HepG2 (cell line): Measurements from ENCODE around the gene RAB17. TPM values are rescaled to one million over a fixed set of nuclear protein-coding genes. Genes with fewer than 3 reads are reported as not detected.

ENCODE experiments used
- ATAC-seq: fragments of 200-7000 bp; cut with Tn5 transposase; 3 replicates; pipeline ENCODE4 v1.9.1; 2020; ENCODE audit warnings: mild to moderate bottlenecking, moderate library complexity
- BruUV-seq: library from RNA; stranded (reverse); fragments of 400-500 nt; replicated peaks from 2 replicates; lab custom pipeline; 2021; lab: Mats Ljungman, UMichigan
- CTCF ChIA-PET: fragments of 300-600 bp; formaldehyde crosslinking; extraction: SDS; loops from one replicate; lab custom pipeline; 2021; ENCODE audit warnings: low total read pairs, inconsistent platforms, low intra/inter-chr PET ratio; lab: Yijun Ruan, JAX
- POLR2A ChIA-PET: fragments of 350-600 bp; sonication (Branson Sonifier 250); formaldehyde crosslinking; loops from one replicate; lab custom pipeline; 2020; ENCODE audit warnings: antibody characterized with exemption, inconsistent platforms; lab: Yijun Ruan, JAX
- DNase-seq: peaks from one replicate; pipeline ENCODE4 v3.0.0-alpha.2; 2015; ENCODE audit warnings: low spot score
- FAIRE-seq: peaks from 3 replicates; lab custom pipeline; 2011; peaks lifted over from hg19 to GRCh38; lab: Jason Lieb, UNC
- H2AFZ ChIP-seq: one replicate; pipeline ENCODE4 v1.6.1; 2011; ENCODE audit warnings: low read length, inconsistent platforms
- H3K27ac ChIP-seq: fragments of 300-600 bp; 3 replicates; pipeline ENCODE4 v1.8.0; 2011; ENCODE audit warnings: mixed run types, mild to moderate bottlenecking, mixed read lengths, low read length, inconsistent platforms; ENCODE audit not compliant: insufficient read depth; ENCODE audit errors: extremely low read length
- H3K27me3 ChIP-seq, 2 experiments: fragments of 200-600 bp in 1 of 2; 2 replicates in 1 of 2; 3 replicates in 1 of 2; pipeline versions ENCODE4 v1.6.0 to v1.8.0; 2011; ENCODE audit warnings: low read length in 2 of 2, mild to moderate bottlenecking in 2 of 2, moderate library complexity in 2 of 2, inconsistent platforms in 1 of 2; ENCODE audit not compliant: insufficient read depth in 2 of 2, control insufficient read depth in 1 of 2
- H3K36me3 ChIP-seq, 2 experiments: fragments of 200-600 bp in 1 of 2; replicated peaks in 1 of 2; 2 replicates in 1 of 2; 3 replicates in 1 of 2; pipeline versions ENCODE4 v1.5.1 to v1.8.0; 2011; ENCODE audit warnings: low read length in 2 of 2, inconsistent platforms in 1 of 2; ENCODE audit not compliant: insufficient read depth in 2 of 2, control insufficient read depth in 1 of 2
- H3K4me1 ChIP-seq: 2 replicates; pipeline ENCODE4 v1.5.1; 2012; ENCODE audit warnings: low read length, inconsistent platforms; ENCODE audit not compliant: insufficient read depth
- H3K4me2 ChIP-seq: 2 replicates; pipeline ENCODE4 v1.6.0; 2011; ENCODE audit warnings: low read depth, low read length, inconsistent platforms
- H3K4me3 ChIP-seq, 3 experiments: fragments of 200-600 bp in 1 of 3; sonication (generic), shearing (Covaris generic) in 1 of 3; replicated peaks in 1 of 3; 2 replicates each; pipeline ENCODE4 v1.5.1; 2011 to 2016; ENCODE audit warnings: low read length in 3 of 3, inconsistent platforms in 2 of 3, low read depth in 2 of 3, mild to moderate bottlenecking in 2 of 3, control low read depth in 1 of 3, mixed read lengths in 1 of 3; ENCODE audit not compliant: insufficient read depth in 1 of 3
- H3K79me2 ChIP-seq: one replicate; pipeline ENCODE4 v1.6.1; 2011; ENCODE audit warnings: low read length, inconsistent platforms; ENCODE audit not compliant: insufficient read depth
- H3K9ac ChIP-seq: 2 replicates; pipeline ENCODE4 v1.6.0; 2011; ENCODE audit warnings: mild to moderate bottlenecking, low read depth, low read length, inconsistent platforms; ENCODE audit not compliant: insufficient read depth
- H3K9me3 ChIP-seq: 2 replicates; pipeline ENCODE4 v1.5.1; 2012; ENCODE audit warnings: mild to moderate bottlenecking, low read length
- H4K20me1 ChIP-seq: 2 replicates; pipeline ENCODE4 v1.6.0; 2011; ENCODE audit warnings: inconsistent platforms, mild to moderate bottlenecking, low read length, moderate library complexity; ENCODE audit not compliant: insufficient read depth
- ETV6 ChIP-seq: sonication (generic); formaldehyde crosslinking; conservative IDR thresholded peaks from 2 replicates; pipeline ENCODE4 v1.4.0; 2020; ENCODE audit warnings: missing genetic modification reagents
- FOXK2 ChIP-seq: fragments of 450-650 bp; IDR thresholded peaks from 2 replicates; pipeline ENCODE4 v1.6.1; 2016
- KDM3A ChIP-seq: IDR thresholded peaks from 2 replicates; pipeline ENCODE4 v1.6.1; 2018; ENCODE audit warnings: low read depth, missing compliant biosample characterization
- NCOA5 ChIP-seq: sonication (generic); formaldehyde crosslinking; IDR thresholded peaks from 2 replicates; pipeline ENCODE4 v1.4.0; 2020; ENCODE audit warnings: missing genetic modification reagents
- NFIB ChIP-seq: sonication (generic); formaldehyde crosslinking; IDR thresholded peaks from 2 replicates; pipeline ENCODE4 v1.9.0; 2021; ENCODE audit warnings: missing genetic modification reagents, mild to moderate bottlenecking, borderline replicate concordance
- NPAS2 ChIP-seq: sonication (generic); formaldehyde crosslinking; IDR thresholded peaks from 2 replicates; pipeline ENCODE4 v1.8.0; 2022; ENCODE audit warnings: mild to moderate bottlenecking, missing genetic modification reagents, borderline replicate concordance
- RARA ChIP-seq: IDR thresholded peaks from 2 replicates; pipeline ENCODE4 v1.6.1; 2016; ENCODE audit warnings: missing genetic modification reagents, missing compliant biosample characterization
- RNF2 ChIP-seq: fragments of 450-650 bp; conservative IDR thresholded peaks from 2 replicates; pipeline ENCODE4 v1.6.1; 2016; ENCODE audit warnings: low read depth
- SATB2 ChIP-seq: sonication (generic); formaldehyde crosslinking; IDR thresholded peaks from 2 replicates; pipeline ENCODE4 v1.5.0; 2020; ENCODE audit warnings: missing genetic modification reagents
- SOX13 ChIP-seq, 3 experiments: fragments of 450-650 bp in 1 of 3; sonication (generic) in 1 of 3; formaldehyde crosslinking in 1 of 3; IDR thresholded peaks in 2 of 3; conservative IDR thresholded peaks in 1 of 3; 2 replicates each; pipeline versions ENCODE4 v1.5.0 to v1.6.1; 2016 to 2020; ENCODE audit warnings: antibody characterized with exemption in 1 of 3, mild to moderate bottlenecking in 1 of 3, missing compliant biosample characterization in 1 of 3, missing genetic modification reagents in 1 of 3, moderate library complexity in 1 of 3
- YEATS4 ChIP-seq: sonication (generic); formaldehyde crosslinking; IDR thresholded peaks from 2 replicates; pipeline ENCODE4 v1.4.0; 2020; ENCODE audit warnings: missing genetic modification reagents, borderline replicate concordance
- ZFP36L1 ChIP-seq: sonication (generic); formaldehyde crosslinking; IDR thresholded peaks from 2 replicates; pipeline ENCODE4 v1.8.0; 2022; ENCODE audit warnings: mild to moderate bottlenecking, missing genetic modification reagents, moderate library complexity
- ZNF317 ChIP-seq: sonication (generic); formaldehyde crosslinking; IDR thresholded peaks from 2 replicates; pipeline ENCODE4 v1.5.0; 2020; ENCODE audit warnings: mild to moderate bottlenecking, missing genetic modification reagents
- ZNF451 ChIP-seq: sonication (generic); formaldehyde crosslinking; IDR thresholded peaks from 2 replicates; pipeline ENCODE4 v1.5.0; 2020; ENCODE audit warnings: mild to moderate bottlenecking, missing genetic modification reagents
- ZNF549 ChIP-seq: sonication (generic); formaldehyde crosslinking; IDR thresholded peaks from 2 replicates; pipeline ENCODE4 v1.5.0; 2020; ENCODE audit warnings: missing genetic modification reagents
- ZNF607 ChIP-seq: sonication (generic); formaldehyde crosslinking; IDR thresholded peaks from 2 replicates; pipeline ENCODE4 v1.5.1; 2020; ENCODE audit warnings: missing genetic modification reagents, mild to moderate bottlenecking, borderline replicate concordance
- ZNF790 ChIP-seq: sonication (generic); formaldehyde crosslinking; IDR thresholded peaks from 2 replicates; pipeline ENCODE4 v1.8.0; 2022; ENCODE audit warnings: missing genetic modification reagents, mild to moderate bottlenecking, borderline replicate concordance
- WGBS: methylation state at CpG from one replicate; pipeline ENCODE4 v1.1.6; 2017; ENCODE audit warnings: low lambda C conversion rate; 5-methylcytosine and 5-hydroxymethylcytosine counted together
- in situ Hi-C: cut with HindIII; loops from 2 replicates; pipeline ENCODE4 v1.10.0; 2017; ENCODE audit warnings: low pct_unique_long_range_greater_than_20kb; ENCODE audit not compliant: extremely low pct_ligation_motif_present
- intact Hi-C: fragments of 100-400 bp; cut with micrococcal nuclease; formaldehyde crosslinking; loops from one replicate; pipeline ENCODE4 v1.10.0; 2022; ENCODE audit not compliant: unreplicated experiment
- polyA plus RNA-seq, 8 experiments: library from polyadenylated mRNA; depleted of rRNA in 3 of 8; stranded (reverse) in 7 of 8; unstranded in 1 of 8; fragments of >200 nt; fragmentation: Illumina TruSeq in 4 of 8; extraction: Trizol in 4 of 8; gene quantifications; 2 replicates each; pipeline versions ENCODE4 v1.2.1 to v1.2.3, GENCODE V29; 2011 to 2016; ENCODE audit warnings: low read depth in 4 of 8, missing spikeins in 1 of 8, mixed read lengths in 1 of 8; ENCODE audit not compliant: insufficient read depth in 1 of 8
- total RNA-seq, 5 experiments: library from RNA; depleted of rRNA; stranded (reverse); fragments of >200 nt; fragmentation: Illumina TruSeq; extraction: Trizol; gene quantifications; 2 replicates each; pipeline ENCODE4 v1.2.3, GENCODE V29; 2016; ENCODE audit warnings: low read depth in 1 of 5
- TF ChIP-seq, protein P1 (sequence below): sonication (generic); formaldehyde crosslinking; IDR thresholded peaks from 2 replicates; pipeline ENCODE4 v1.5.0; 2020; ENCODE audit warnings: missing genetic modification reagents, mild to moderate bottlenecking, borderline replicate concordance
- TF ChIP-seq, protein P2 (sequence below): IDR thresholded peaks from 2 replicates; pipeline ENCODE4 v1.6.1; 2016; ENCODE audit warnings: mild to moderate bottlenecking, missing biosample characterization, missing genetic modification reagents
- TF ChIP-seq, protein P3 (sequence below): sonication (generic); formaldehyde crosslinking; IDR thresholded peaks from 2 replicates; pipeline ENCODE4 v1.9.0; 2022; ENCODE audit warnings: low read depth, missing genetic modification reagents
- TF ChIP-seq, protein P4 (sequence below): sonication (generic); formaldehyde crosslinking; IDR thresholded peaks from 2 replicates; pipeline ENCODE4 v1.9.0; 2021; ENCODE audit warnings: missing genetic modification reagents, mild to moderate bottlenecking, borderline replicate concordance

The RAB17 gene
- total and polyA plus RNA-seq, 2 of the 13 experiments (the other 11 are each of a cell fraction or from before 2014, with no cell fraction given): 68.0 to 124 TPM

DNA sequence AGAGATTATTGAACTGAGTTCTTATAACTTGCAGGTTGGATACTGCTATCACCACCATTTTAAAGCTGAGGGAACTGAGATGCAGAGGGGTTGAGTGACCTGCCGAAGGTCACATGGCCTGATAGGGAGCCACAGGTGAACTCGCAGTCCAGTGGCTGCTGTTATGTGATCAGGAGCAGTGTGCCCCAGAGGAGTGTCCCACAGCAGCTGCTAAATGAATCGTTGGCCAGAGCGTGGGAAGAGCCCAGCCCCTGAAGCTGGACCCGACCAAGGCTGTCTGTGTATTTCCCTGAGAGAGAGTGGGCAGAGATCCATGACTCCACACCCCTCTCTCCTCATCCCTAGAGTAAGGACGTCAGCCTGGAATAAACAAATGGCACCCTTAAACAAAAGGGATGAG lies 50.9 kb downstream of the RAB17 start (continued):
- TF ChIP-seq, protein P1, sequence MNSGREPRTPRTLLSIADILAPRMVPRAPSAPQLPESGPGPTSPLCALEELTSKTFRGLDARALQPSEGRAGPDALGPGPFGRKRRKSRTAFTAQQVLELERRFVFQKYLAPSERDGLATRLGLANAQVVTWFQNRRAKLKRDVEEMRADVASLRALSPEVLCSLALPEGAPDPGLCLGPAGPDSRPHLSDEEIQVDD (CRISPR knock-in tag): no peak
- no peak for TF ChIP-seq RARA (CRISPR knock-in tag)
- TF ChIP-seq, protein P2, sequence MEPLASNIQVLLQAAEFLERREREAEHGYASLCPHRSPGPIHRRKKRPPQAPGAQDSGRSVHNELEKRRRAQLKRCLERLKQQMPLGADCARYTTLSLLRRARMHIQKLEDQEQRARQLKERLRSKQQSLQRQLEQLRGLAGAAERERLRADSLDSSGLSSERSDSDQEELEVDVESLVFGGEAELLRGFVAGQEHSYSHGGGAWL (CRISPR knock-in tag): no peak
- TF ChIP-seq ETV6 (CRISPR knock-in tag): no peak
- TF ChIP-seq SATB2 (CRISPR knock-in tag): no peak
- no peak for TF ChIP-seq KDM3A (CRISPR knock-in tag)
- TF ChIP-seq, protein P3, sequence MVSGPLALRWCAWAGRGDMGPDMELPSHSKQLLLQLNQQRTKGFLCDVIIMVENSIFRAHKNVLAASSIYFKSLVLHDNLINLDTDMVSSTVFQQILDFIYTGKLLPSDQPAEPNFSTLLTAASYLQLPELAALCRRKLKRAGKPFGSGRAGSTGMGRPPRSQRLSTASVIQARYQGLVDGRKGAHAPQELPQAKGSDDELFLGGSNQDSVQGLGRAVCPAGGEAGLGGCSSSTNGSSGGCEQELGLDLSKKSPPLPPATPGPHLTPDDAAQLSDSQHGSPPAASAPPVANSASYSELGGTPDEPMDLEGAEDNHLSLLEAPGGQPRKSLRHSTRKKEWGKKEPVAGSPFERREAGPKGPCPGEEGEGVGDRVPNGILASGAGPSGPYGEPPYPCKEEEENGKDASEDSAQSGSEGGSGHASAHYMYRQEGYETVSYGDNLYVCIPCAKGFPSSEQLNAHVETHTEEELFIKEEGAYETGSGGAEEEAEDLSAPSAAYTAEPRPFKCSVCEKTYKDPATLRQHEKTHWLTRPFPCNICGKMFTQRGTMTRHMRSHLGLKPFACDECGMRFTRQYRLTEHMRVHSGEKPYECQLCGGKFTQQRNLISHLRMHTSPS (CRISPR knock-in tag): no peak
- no peak for TF ChIP-seq SOX13 (IDR thresholded peaks at IDR 0.05)
- no peak for TF ChIP-seq SOX13 (CRISPR knock-in tag; conservative IDR thresholded peaks at IDR 0.05 in 1 of 2, IDR thresholded peaks at IDR 0.05 in 1 of 2)
- TF ChIP-seq NPAS2 (CRISPR knock-in tag): no peak

DNA sequence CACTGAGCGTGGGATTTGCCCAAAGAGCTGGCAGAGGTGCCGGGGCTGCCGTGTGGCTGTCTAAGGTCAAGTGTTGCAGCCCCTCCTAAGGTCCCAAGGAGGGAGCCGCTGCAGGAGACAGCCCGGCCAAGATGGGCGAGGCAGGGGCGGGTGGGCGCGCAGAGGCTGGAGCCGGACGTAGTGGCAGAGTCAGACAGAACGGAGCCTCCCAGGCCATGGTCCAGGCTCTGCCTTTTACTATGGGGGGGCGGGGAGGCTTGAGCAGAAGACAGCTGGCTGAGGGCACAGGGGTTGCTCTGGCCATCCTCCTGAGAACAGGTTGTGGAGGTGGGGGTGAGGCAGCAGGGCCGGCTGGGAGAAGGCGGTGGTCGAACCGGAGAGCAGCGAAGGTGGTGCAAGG lies 51.6 kb downstream of the RAB17 start:
- intact Hi-C loops: no loop called here
- DNase-seq (no peak), ATAC-seq (no peak), FAIRE-seq (no peak)
- in situ Hi-C loops: no loop called here
- no TSS peak for BruUV-seq
- no peak overlapping the region for H3K27ac ChIP-seq
- TF ChIP-seq NFIB (CRISPR knock-in tag) (no peak), ZFP36L1 (CRISPR knock-in tag) (no peak), ZNF790 (CRISPR knock-in tag) (no peak), NCOA5 (CRISPR knock-in tag) (no peak), ZNF607 (CRISPR knock-in tag) (no peak), ZNF451 (CRISPR knock-in tag) (no peak), FOXK2 (no peak), YEATS4 (CRISPR knock-in tag) (no peak), ZNF549 (no peak), ZNF317 (CRISPR knock-in tag) (no peak), RNF2 (no peak)
- TF ChIP-seq, protein P4, sequence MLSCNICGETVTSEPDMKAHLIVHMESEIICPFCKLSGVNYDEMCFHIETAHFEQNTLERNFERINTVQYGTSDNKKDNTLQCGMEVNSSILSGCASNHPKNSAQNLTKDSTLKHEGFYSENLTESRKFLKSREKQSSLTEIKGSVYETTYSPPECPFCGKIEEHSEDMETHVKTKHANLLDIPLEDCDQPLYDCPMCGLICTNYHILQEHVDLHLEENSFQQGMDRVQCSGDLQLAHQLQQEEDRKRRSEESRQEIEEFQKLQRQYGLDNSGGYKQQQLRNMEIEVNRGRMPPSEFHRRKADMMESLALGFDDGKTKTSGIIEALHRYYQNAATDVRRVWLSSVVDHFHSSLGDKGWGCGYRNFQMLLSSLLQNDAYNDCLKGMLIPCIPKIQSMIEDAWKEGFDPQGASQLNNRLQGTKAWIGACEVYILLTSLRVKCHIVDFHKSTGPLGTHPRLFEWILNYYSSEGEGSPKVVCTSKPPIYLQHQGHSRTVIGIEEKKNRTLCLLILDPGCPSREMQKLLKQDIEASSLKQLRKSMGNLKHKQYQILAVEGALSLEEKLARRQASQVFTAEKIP: no peak
- H3K36me3 ChIP-seq: no peaks in the 10 kb centered on the region
- H3K4me1 ChIP-seq: peaks cover 16% of the 10 kb centered on the region
- no peak overlapping the region for H2AFZ ChIP-seq
- 54% methylated on average over 18 of the region's 18 CpGs for WGBS
- POLR2A ChIA-PET: no interaction called here
- CTCF ChIA-PET: no interaction called here
- no peak overlapping the region for H3K4me2 ChIP-seq
- H3K4me3 ChIP-seq: no peak overlapping the region
- H3K79me2 ChIP-seq: no peaks in the 10 kb centered on the region
- peaks cover 9 to 61% of the 10 kb centered on the region in 2 experiments; a peak in 4 of 5 replicates for H3K27me3 ChIP-seq
- H3K9ac ChIP-seq: no peak overlapping the region
- no peaks in the 10 kb centered on the region for H4K20me1 ChIP-seq
- no peaks in the 10 kb centered on the region for H3K9me3 ChIP-seq
